ENCODE measurements around the gene C2orf92. TPM values are rescaled to one million over a fixed set of nuclear protein-coding genes. Genes with fewer than 3 reads are reported as not detected.
A peak's percentile ranks its signal among the peaks of the same experiment; 100 is the strongest.

Gene C2orf92
- total RNA-seq, 1 experiment from 2014 or later = 5.3 TPM

DNA sequence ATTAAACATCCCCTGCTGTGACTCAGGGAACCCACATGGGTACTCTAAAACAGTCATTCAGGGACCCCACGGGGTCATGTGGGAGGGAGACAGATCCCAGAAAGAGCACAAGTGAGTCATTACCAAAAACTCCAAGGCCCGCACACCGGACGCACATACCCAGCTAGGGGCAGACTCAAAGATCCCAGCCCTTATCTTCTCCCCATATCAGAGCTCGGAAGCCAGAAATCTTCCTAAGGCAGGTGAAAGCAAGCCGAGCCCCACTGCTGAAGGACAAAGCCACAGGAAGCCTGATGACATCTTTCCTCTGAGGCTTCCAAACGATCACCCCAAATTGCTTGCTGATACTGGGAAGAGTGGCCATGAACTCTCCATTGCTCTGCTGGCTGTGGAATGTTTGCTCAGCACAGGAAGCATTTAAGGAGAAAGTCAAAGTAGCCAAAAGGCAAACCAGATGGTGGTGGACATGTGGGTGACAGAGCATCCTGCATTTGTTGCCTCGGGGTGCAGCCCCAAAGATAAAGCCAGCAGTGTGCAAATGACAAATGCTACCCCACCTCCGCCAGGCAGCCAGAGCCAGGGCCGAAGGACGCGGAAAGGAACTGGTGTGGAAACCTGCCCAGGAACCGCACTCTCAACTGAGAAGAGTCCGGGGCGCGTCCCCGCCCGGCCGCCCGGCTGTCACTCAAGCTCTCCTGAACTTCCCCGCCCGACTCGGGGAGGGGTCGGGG is 6.5 kb upstream of the C2orf92 start:
- TF ChIP-seq, protein P1, sequence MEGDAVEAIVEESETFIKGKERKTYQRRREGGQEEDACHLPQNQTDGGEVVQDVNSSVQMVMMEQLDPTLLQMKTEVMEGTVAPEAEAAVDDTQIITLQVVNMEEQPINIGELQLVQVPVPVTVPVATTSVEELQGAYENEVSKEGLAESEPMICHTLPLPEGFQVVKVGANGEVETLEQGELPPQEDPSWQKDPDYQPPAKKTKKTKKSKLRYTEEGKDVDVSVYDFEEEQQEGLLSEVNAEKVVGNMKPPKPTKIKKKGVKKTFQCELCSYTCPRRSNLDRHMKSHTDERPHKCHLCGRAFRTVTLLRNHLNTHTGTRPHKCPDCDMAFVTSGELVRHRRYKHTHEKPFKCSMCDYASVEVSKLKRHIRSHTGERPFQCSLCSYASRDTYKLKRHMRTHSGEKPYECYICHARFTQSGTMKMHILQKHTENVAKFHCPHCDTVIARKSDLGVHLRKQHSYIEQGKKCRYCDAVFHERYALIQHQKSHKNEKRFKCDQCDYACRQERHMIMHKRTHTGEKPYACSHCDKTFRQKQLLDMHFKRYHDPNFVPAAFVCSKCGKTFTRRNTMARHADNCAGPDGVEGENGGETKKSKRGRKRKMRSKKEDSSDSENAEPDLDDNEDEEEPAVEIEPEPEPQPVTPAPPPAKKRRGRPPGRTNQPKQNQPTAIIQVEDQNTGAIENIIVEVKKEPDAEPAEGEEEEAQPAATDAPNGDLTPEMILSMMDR (IDR thresholded peaks at IDR 0.05; ENCODE audit: unreplicated experiment) = no peak
- TSS peak; percentile 60 for BruUV-seq (replicated peaks)
- peaks cover 9% of the 10 kb centered on the region for H3K4me1 Mint-ChIP-seq (ENCODE audit: insufficient read depth, unreplicated experiment)
- DNase-seq (ENCODE audit: unreplicated experiment) = peak; percentile 70
- H3K9me3 Mint-ChIP-seq (ENCODE audit: unreplicated experiment) = no peaks in the 10 kb centered on the region
- H3K36me3 Mint-ChIP-seq (ENCODE audit: insufficient read depth, unreplicated experiment) = peaks cover 13% of the 10 kb centered on the region
- peak overlapping the region; percentile 57 for H3K27ac Mint-ChIP-seq (ENCODE audit: low read depth, unreplicated experiment)
- ChIA-PET CTCF (interaction anchor here (1.1 to 5.3 kb wide), 4 partner anchors 17 to 72 kb away, joined by 3 to 34 read pairs (median 6); partner anchors contain the start of gene COX5B), POLR2A (interaction anchor here (0.9 to 5.0 kb wide), 6 partner anchors 9 to 73 kb away, joined by 3 to 150 read pairs (median 15); partner anchors contain the start of genes ANKRD36B and COX5B)
- intact Hi-C loops (cut with micrococcal nuclease) = no loop called here
- no peaks in the 10 kb centered on the region for H3K27me3 Mint-ChIP-seq (ENCODE audit: insufficient read depth, unreplicated experiment)
- H3K4me3 Mint-ChIP-seq (ENCODE audit: unreplicated experiment) = peak overlapping the region; percentile 88

GRCh38 chr2:97663626-97663961 is 5.9 kb upstream of the C2orf92 start:
- BruUV-seq (replicated peaks) = no TSS peak
- POLR2A ChIA-PET = interaction anchor here (1.1 to 5.0 kb wide), 6 partner anchors 12 to 73 kb away, joined by 6 to 150 read pairs (median 22); partner anchors contain the start of genes ANKRD36B and COX5B
- peaks cover 9% of the 10 kb centered on the region for H3K36me3 Mint-ChIP-seq (ENCODE audit: insufficient read depth, unreplicated experiment)
- TF ChIP-seq, protein P1 (IDR thresholded peaks at IDR 0.05; ENCODE audit: unreplicated experiment) = no peak
- peaks cover 9% of the 10 kb centered on the region for H3K4me1 Mint-ChIP-seq (ENCODE audit: insufficient read depth, unreplicated experiment)
- DNase-seq (ENCODE audit: unreplicated experiment) = no peak
- peak overlapping the region; percentile 93 for H3K27ac Mint-ChIP-seq (ENCODE audit: low read depth, unreplicated experiment)
- H3K9me3 Mint-ChIP-seq (ENCODE audit: unreplicated experiment) = no peaks in the 10 kb centered on the region
- CTCF ChIA-PET = interaction anchor here (0.6 to 5.3 kb wide), 6 partner anchors 9 to 143 kb away, joined by 3 to 65 read pairs (median 4); partner anchors contain the start of gene COX5B
- intact Hi-C loops (cut with micrococcal nuclease) = no loop called here
- H3K27me3 Mint-ChIP-seq (ENCODE audit: insufficient read depth, unreplicated experiment) = no peaks in the 10 kb centered on the region
- H3K4me3 Mint-ChIP-seq (ENCODE audit: unreplicated experiment) = peak overlapping the region; percentile 88

GRCh38 chr2:97663962-97664635 is 5.4 kb upstream of the C2orf92 start, which contains the start of gene ACTR1B:
TSS of gene ACTR1B (minus strand) at chr2:97664044. CDS start at chr2:97663890, 154 bp downstream.
- POLR2A ChIA-PET = interaction anchor here (0.7 to 5.0 kb wide), 12 partner anchors 10 to 485 kb away, joined by 3 to 150 read pairs (median 4); partner anchors contain the start of genes ANKRD36B and COX5B
- peak; percentile 98 for DNase-seq (ENCODE audit: unreplicated experiment)
- H3K9me3 Mint-ChIP-seq (ENCODE audit: unreplicated experiment) = no peaks in the 10 kb centered on the region
- CTCF ChIA-PET = interaction anchor here (0.6 to 5.3 kb wide), 11 partner anchors 9 to 889 kb away, joined by 3 to 65 read pairs (median 3); partner anchors contain the start of gene COX5B
- H3K4me1 Mint-ChIP-seq (ENCODE audit: insufficient read depth, unreplicated experiment) = peaks cover 9% of the 10 kb centered on the region
- intact Hi-C loops (cut with micrococcal nuclease) = loop anchor here (1.0 kb wide), 2 partner anchors 29 to 33 kb away; no protein-coding TSS in a partner anchor
- no peaks in the 10 kb centered on the region for H3K27me3 Mint-ChIP-seq (ENCODE audit: insufficient read depth, unreplicated experiment)
- H3K27ac Mint-ChIP-seq (ENCODE audit: low read depth, unreplicated experiment) = peak within 1 kb of the TSS; percentile 93
- BruUV-seq (replicated peaks) = no TSS peak
- TF ChIP-seq, protein P1 (IDR thresholded peaks at IDR 0.05; ENCODE audit: unreplicated experiment) = no peak
- peak within 1 kb of the TSS; percentile 88 for H3K4me3 Mint-ChIP-seq (ENCODE audit: unreplicated experiment)
- peaks cover 7% of the 10 kb centered on the region for H3K36me3 Mint-ChIP-seq (ENCODE audit: insufficient read depth, unreplicated experiment)

DNA sequence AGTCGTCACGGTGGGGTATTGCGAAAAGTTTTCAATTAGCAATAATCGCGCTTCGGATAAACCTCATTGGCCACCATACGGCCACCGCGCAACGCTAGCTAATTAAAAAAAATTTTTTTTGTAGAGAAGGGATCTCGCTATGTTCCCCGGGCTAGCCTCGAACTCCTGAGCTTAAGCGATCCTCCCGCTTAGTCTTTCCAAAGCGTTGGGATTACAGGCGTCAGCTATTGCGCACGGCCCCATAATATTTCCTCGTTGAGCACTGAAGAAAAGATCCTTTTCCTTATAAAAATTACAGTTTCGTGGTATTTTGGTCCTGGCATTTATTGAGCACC is 4.9 kb upstream of the C2orf92 start:
- H3K36me3 Mint-ChIP-seq (ENCODE audit: insufficient read depth, unreplicated experiment) = peaks cover 7% of the 10 kb centered on the region
- DNase-seq (ENCODE audit: unreplicated experiment) = no peak
- H3K4me3 Mint-ChIP-seq (ENCODE audit: unreplicated experiment) = peak overlapping the region; percentile 88
- CTCF ChIA-PET = interaction anchor here (0.7 to 5.3 kb wide), 10 partner anchors 8 to 888 kb away, joined by 3 to 65 read pairs (median 5); partner anchors contain the start of gene COX5B
- POLR2A ChIA-PET = interaction anchor here (0.7 to 5.0 kb wide), 12 partner anchors 10 to 485 kb away, joined by 3 to 150 read pairs (median 4); partner anchors contain the start of genes ANKRD36B and COX5B
- H3K27ac Mint-ChIP-seq (ENCODE audit: low read depth, unreplicated experiment) = peak overlapping the region; percentile 93
- H3K27me3 Mint-ChIP-seq (ENCODE audit: insufficient read depth, unreplicated experiment) = no peaks in the 10 kb centered on the region
- H3K4me1 Mint-ChIP-seq (ENCODE audit: insufficient read depth, unreplicated experiment) = peaks cover 9% of the 10 kb centered on the region
- TF ChIP-seq, protein P1 (IDR thresholded peaks at IDR 0.05; ENCODE audit: unreplicated experiment) = no peak
- no peaks in the 10 kb centered on the region for H3K9me3 Mint-ChIP-seq (ENCODE audit: unreplicated experiment)
- intact Hi-C loops (cut with micrococcal nuclease) = loop anchor here (1.0 kb wide), 2 partner anchors 29 to 33 kb away; no protein-coding TSS in a partner anchor
- BruUV-seq (replicated peaks) = TSS peak; percentile 88

Data from MCF 10A (cell line).